Endodermal cell (in vitro differentiated cells): ENCODE results near the gene ANKRD39. TPM values are rescaled to one million over a fixed set of nuclear protein-coding genes. Genes with fewer than 3 reads are reported as not detected.
A peak's percentile ranks its signal among the peaks of the same experiment; 100 is the strongest.

Experiments
- DNase-seq: peaks from one replicate; pipeline ENCODE4 v3.0.0-alpha.2; 2017
- H3K27ac ChIP-seq: 2 replicates; pipeline ENCODE4 v1.5.1; 2013; ENCODE audit warnings: mild to moderate bottlenecking, low read depth, low read length, moderate library complexity
- H3K27me3 ChIP-seq: 2 replicates; pipeline ENCODE4 v1.6.1; 2013; ENCODE audit warnings: mild to moderate bottlenecking, low read length, moderate library complexity; ENCODE audit not compliant: insufficient read depth, control insufficient read depth, poor library complexity, severe bottlenecking
- H3K36me3 ChIP-seq: 2 replicates; pipeline ENCODE4 v1.7.0; 2013; ENCODE audit warnings: mild to moderate bottlenecking, low read length, moderate library complexity; ENCODE audit not compliant: control insufficient read depth, insufficient read depth
- H3K4me1 ChIP-seq: one replicate; pipeline ENCODE4 v1.7.0; 2013; ENCODE audit warnings: low read length; ENCODE audit not compliant: control insufficient read depth, insufficient read depth
- H3K4me3 ChIP-seq: 2 replicates; pipeline ENCODE4 v1.5.1; 2013; ENCODE audit warnings: mild to moderate bottlenecking, low read length, moderate library complexity
- H3K9ac ChIP-seq: 2 replicates; pipeline ENCODE4 v1.6.1; 2013; ENCODE audit warnings: mild to moderate bottlenecking, low read length, moderate library complexity; ENCODE audit not compliant: poor library complexity, severe bottlenecking; ENCODE audit errors: extremely low read depth
- H3K9me3 ChIP-seq: 2 replicates; pipeline ENCODE4 v1.6.1; 2013; ENCODE audit warnings: mild to moderate bottlenecking, low read length, moderate library complexity; ENCODE audit not compliant: control insufficient read depth
- H3K27ac Mint-ChIP-seq: 2 replicates; pipeline ENCODE4 v1.8.0; 2020; ENCODE audit warnings: mixed read lengths
- H3K27me3 Mint-ChIP-seq: 2 replicates; pipeline ENCODE4 v1.8.0; 2021; ENCODE audit warnings: mild to moderate bottlenecking, mixed read lengths; ENCODE audit not compliant: insufficient read depth
- H3K36me3 Mint-ChIP-seq: 2 replicates; pipeline ENCODE4 v1.8.0; 2020; ENCODE audit warnings: low read depth, mixed read lengths
- H3K4me1 Mint-ChIP-seq: 2 replicates; pipeline ENCODE4 v1.8.0; 2020; ENCODE audit warnings: mixed read lengths
- H3K4me3 Mint-ChIP-seq: 2 replicates; pipeline ENCODE4 v1.8.0; 2020; ENCODE audit warnings: mild to moderate bottlenecking, moderate library complexity, mixed read lengths
- H3K9me3 Mint-ChIP-seq: 2 replicates; pipeline ENCODE4 v1.8.0; 2020; ENCODE audit warnings: mild to moderate bottlenecking, mixed read lengths
- WGBS, 2 experiments: methylation state at CpG; one replicate each; pipeline versions ENCODE4 v1.1.5 to v1.1.7; 2013; ENCODE audit warnings: missing lambda C conversion rate in 2 of 2, mixed read lengths in 1 of 2; ENCODE audit not compliant: insufficient coverage in 1 of 2, insufficient read length in 1 of 2; 5-methylcytosine and 5-hydroxymethylcytosine counted together
- total RNA-seq, 2 donors: library from RNA; stranded (reverse); fragmentation: NEBNext Ultra II Directional in 1 of 2; extraction: Animal tissue kit (Norgen Biotek cat#: 25700) in 1 of 2; gene quantifications; 2 replicates in 1 of 2; 3 replicates in 1 of 2; pipeline ENCODE4 v1.2.1, GENCODE V29; 2021
- TF ChIP-seq, protein P1 (sequence below): fragments of 200-600 bp; sonication (generic); conservative IDR thresholded peaks from 2 replicates; pipeline ENCODE4 v1.5.0; 2021; ENCODE audit warnings: antibody characterized with exemption, mild to moderate bottlenecking

The ANKRD39 gene
- total RNA-seq, 2 donors from 2014 or later = 14.6 to 16.7 TPM

DNA sequence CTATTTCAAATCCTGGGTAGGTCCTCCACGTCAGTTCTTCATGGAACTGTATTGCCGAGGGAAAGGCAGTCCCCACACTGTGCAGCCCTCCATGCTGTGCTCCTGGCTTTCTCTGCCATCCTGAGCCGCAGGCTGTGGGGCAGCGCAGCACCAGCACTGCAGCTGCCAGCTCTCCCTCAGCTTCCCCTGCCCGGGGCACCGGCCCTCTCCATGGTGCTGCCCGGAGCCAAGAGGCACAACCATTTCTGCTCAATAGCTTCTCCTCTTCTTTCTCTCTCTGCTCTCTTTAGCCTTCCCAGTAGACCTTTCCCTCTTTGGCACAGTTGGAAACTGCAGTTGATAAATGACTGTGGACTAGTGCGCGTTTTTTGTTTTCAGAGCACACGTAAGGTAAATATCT is 26.1 kb downstream of the ANKRD39 start:
- Histone ChIP-seq H3K9me3 (no peaks in the 10 kb centered on the region), H3K4me1 (peaks cover 13% of the 10 kb centered on the region), H3K27me3 (no peaks in the 10 kb centered on the region), H3K4me3 (no peak overlapping the region), H3K27ac (peak overlapping the region; percentile 95), H3K36me3 (peaks cover 62% of the 10 kb centered on the region), H3K9ac (no peak overlapping the region)
- DNase-seq = peak; percentile 73
- 93 to 96% methylated on average over 4 to 10 of the region's 10 CpGs for WGBS, 2 experiments
- H3K36me3 Mint-ChIP-seq = peaks cover 75% of the 10 kb centered on the region
- H3K9me3 Mint-ChIP-seq = no peaks in the 10 kb centered on the region
- no peaks in the 10 kb centered on the region for H3K27me3 Mint-ChIP-seq
- peaks cover 6% of the 10 kb centered on the region for H3K4me1 Mint-ChIP-seq
- TF ChIP-seq, protein P1, sequence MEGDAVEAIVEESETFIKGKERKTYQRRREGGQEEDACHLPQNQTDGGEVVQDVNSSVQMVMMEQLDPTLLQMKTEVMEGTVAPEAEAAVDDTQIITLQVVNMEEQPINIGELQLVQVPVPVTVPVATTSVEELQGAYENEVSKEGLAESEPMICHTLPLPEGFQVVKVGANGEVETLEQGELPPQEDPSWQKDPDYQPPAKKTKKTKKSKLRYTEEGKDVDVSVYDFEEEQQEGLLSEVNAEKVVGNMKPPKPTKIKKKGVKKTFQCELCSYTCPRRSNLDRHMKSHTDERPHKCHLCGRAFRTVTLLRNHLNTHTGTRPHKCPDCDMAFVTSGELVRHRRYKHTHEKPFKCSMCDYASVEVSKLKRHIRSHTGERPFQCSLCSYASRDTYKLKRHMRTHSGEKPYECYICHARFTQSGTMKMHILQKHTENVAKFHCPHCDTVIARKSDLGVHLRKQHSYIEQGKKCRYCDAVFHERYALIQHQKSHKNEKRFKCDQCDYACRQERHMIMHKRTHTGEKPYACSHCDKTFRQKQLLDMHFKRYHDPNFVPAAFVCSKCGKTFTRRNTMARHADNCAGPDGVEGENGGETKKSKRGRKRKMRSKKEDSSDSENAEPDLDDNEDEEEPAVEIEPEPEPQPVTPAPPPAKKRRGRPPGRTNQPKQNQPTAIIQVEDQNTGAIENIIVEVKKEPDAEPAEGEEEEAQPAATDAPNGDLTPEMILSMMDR = no peak
- no peak overlapping the region for H3K4me3 Mint-ChIP-seq
- H3K27ac Mint-ChIP-seq = no peak overlapping the region

GRCh38 chr2:96830044-96830562 is 27.7 kb downstream of the ANKRD39 start:
- Mint-ChIP-seq H3K36me3 (peaks cover 80% of the 10 kb centered on the region), H3K9me3 (no peaks in the 10 kb centered on the region), H3K4me3 (no peak overlapping the region), H3K27ac (no peak overlapping the region), H3K4me1 (peaks cover 6% of the 10 kb centered on the region), H3K27me3 (no peaks in the 10 kb centered on the region)
- H3K4me3 ChIP-seq = no peak overlapping the region
- no peak overlapping the region for H3K9ac ChIP-seq
- TF ChIP-seq, protein P1 = no peak
- peaks cover 67% of the 10 kb centered on the region for H3K36me3 ChIP-seq
- no peak for DNase-seq
- no peaks in the 10 kb centered on the region for H3K27me3 ChIP-seq
- no peak overlapping the region for H3K27ac ChIP-seq
- H3K4me1 ChIP-seq = peaks cover 13% of the 10 kb centered on the region
- H3K9me3 ChIP-seq = no peaks in the 10 kb centered on the region
- WGBS, 2 experiments = 81 to 82% methylated on average over 2 to 5 of the region's 5 CpGs

DNA sequence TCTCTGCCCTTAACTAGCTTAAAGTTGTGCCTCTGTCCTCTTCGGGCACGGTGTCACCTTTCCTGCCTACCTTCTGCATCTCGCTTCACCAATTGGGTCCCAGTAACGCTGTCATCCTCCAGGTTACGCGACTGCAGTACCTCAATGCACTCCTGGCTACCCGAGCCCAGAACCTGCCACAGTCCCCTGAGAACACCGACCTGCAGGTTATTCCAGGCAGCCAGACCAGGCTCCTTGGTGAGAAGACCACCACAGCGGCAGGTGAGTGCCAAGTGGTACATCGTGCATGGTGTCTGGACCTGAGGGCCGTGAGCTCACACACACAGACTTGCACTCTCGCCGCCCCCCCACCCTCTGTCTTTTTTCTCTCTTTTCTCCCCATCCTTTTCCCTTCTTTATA is 28.9 kb downstream of the ANKRD39 start:
- Mint-ChIP-seq H3K27ac (no peak overlapping the region), H3K9me3 (no peaks in the 10 kb centered on the region), H3K36me3 (peaks cover 77% of the 10 kb centered on the region), H3K4me1 (peaks cover 10% of the 10 kb centered on the region), H3K27me3 (no peaks in the 10 kb centered on the region), H3K4me3 (no peak overlapping the region)
- TF ChIP-seq, protein P1 = no peak
- no peak for DNase-seq
- WGBS, 2 experiments = 95 to 96% methylated on average over 7 to 11 of the region's 13 CpGs
- Histone ChIP-seq H3K27me3 (no peaks in the 10 kb centered on the region), H3K4me1 (peaks cover 13% of the 10 kb centered on the region), H3K9me3 (no peaks in the 10 kb centered on the region), H3K4me3 (no peak overlapping the region), H3K9ac (no peak overlapping the region), H3K36me3 (peaks cover 59% of the 10 kb centered on the region), H3K27ac (no peak overlapping the region)
